Activated CD8-positive, alpha-beta T cell treated with anti-CD3 and anti-CD28 coated beads, Interleukin-2, amount 10 ng/mL, durations not matched to agents 7 days and 5 days (primary cell): Measurements from ENCODE around the gene RNF144A. TPM values are rescaled to one million over a fixed set of nuclear protein-coding genes. Genes with fewer than 3 reads are reported as not detected.
"Not testable (repeated sequence)": the region's sequence is repeated elsewhere in the genome, so short reads cannot be mapped to it uniquely, and the experiment has no call there.

Experiments
- ATAC-seq: fragments of 150-1000 bp; cut with Tn5 transposase; one replicate; pipeline ENCODE4 v1.10.0; 2021; ENCODE audit warnings: moderate library complexity
- CTCF ChIA-PET: fragments of 350-600 bp; sonication (Branson Sonifier 250); formaldehyde crosslinking; loops from one replicate; lab custom pipeline; 2021; ENCODE audit warnings: antibody characterized with exemption; lab: Charles Lee
- POLR2A ChIA-PET: fragments of 350-600 bp; sonication (Branson Sonifier 250); formaldehyde crosslinking; loops from one replicate; lab custom pipeline; 2021; ENCODE audit warnings: antibody characterized with exemption; lab: Charles Lee
- DNase-seq: peaks from one replicate; pipeline ENCODE4 v3.0.0-alpha.2; 2020
- H3K27ac Mint-ChIP-seq: one replicate; pipeline ENCODE4 v1.8.0; 2021; ENCODE audit warnings: mild to moderate bottlenecking, mixed read lengths
- H3K27me3 Mint-ChIP-seq: one replicate; pipeline ENCODE4 v1.8.0; 2021; ENCODE audit warnings: low read depth, mixed read lengths
- H3K36me3 Mint-ChIP-seq: one replicate; pipeline ENCODE4 v1.8.0; 2021; ENCODE audit warnings: low read depth, mixed read lengths
- H3K4me1 Mint-ChIP-seq: one replicate; pipeline ENCODE4 v1.8.0; 2021; ENCODE audit warnings: low read depth, mixed read lengths
- H3K4me3 Mint-ChIP-seq: one replicate; pipeline ENCODE4 v1.8.0; 2021; ENCODE audit warnings: mild to moderate bottlenecking, mixed read lengths
- H3K9me3 Mint-ChIP-seq: one replicate; pipeline ENCODE4 v1.8.0; 2022; ENCODE audit warnings: mixed read lengths; ENCODE audit not compliant: insufficient read depth
- total RNA-seq, 2 experiments: library from RNA; stranded (reverse); gene quantifications; one replicate each; pipeline ENCODE4 v1.2.3, GENCODE V29; 2021

Gene RNF144A
- total RNA-seq, 2 experiments from 2014 or later: 76.9 to 87.0 TPM

GRCh38 chr2:6883448-6884122 is 33.6 kb upstream of the RNF144A start:
- Mint-ChIP-seq H3K9me3 (no peaks in the 10 kb centered on the region), H3K27me3 (no peaks in the 10 kb centered on the region), H3K4me1 (peaks cover 49% of the 10 kb centered on the region), H3K27ac (no peak overlapping the region), H3K36me3 (peaks cover 83% of the 10 kb centered on the region), H3K4me3 (no peak overlapping the region)
- POLR2A ChIA-PET: interaction anchor here (1.2 to 1.4 kb wide), 2 partner anchors 18 to 22 kb away, joined by 3 to 5 read pairs; partner anchors contain the start of gene CMPK2
- ATAC-seq (no peak), DNase-seq (no peak)
- CTCF ChIA-PET: interaction anchor here (1.3 to 2.2 kb wide), 3 partner anchors 13 to 33 kb away, joined by 3 to 12 read pairs (median 4); no protein-coding TSS in a partner anchor

- no peaks in the 10 kb centered on the region for H3K9me3 Mint-ChIP-seq
- peaks cover 50% of the 10 kb centered on the region for H3K4me1 Mint-ChIP-seq
- H3K27me3 Mint-ChIP-seq: no peaks in the 10 kb centered on the region
- H3K36me3 Mint-ChIP-seq: peaks cover 84% of the 10 kb centered on the region
- no peak overlapping the region for H3K4me3 Mint-ChIP-seq
- CTCF ChIA-PET: interaction anchor here (0.8 to 2.2 kb wide), 5 partner anchors 9 to 21 kb away, joined by 3 to 12 read pairs (median 4); partner anchors contain the start of gene CMPK2
- ATAC-seq (no peak), DNase-seq (no peak)
- H3K27ac Mint-ChIP-seq: no peak overlapping the region
- POLR2A ChIA-PET: interaction anchor here (1.5 to 4.1 kb wide), 2 partner anchors 8 to 21 kb away, joined by 3 to 20 read pairs; partner anchors contain the start of genes CMPK2 and RSAD2
Measured at GRCh38 chr2:6885551-6885950, 31.7 kb upstream of the RNF144A start.

GRCh38 chr2:6885968-6886367 is 31.2 kb upstream of the RNF144A start:
- ChIA-PET POLR2A (interaction anchor here (1.5 to 4.1 kb wide), 2 partner anchors 8 to 21 kb away, joined by 3 to 20 read pairs; partner anchors contain the start of genes CMPK2 and RSAD2), CTCF (interaction anchor here (0.8 to 2.9 kb wide), 6 partner anchors 8 to 20 kb away, joined by 3 to 24 read pairs (median 4); partner anchors contain the start of gene CMPK2)
- DNase-seq: no peak
- no peaks in the 10 kb centered on the region for H3K9me3 Mint-ChIP-seq
- H3K27me3 Mint-ChIP-seq: no peaks in the 10 kb centered on the region
- peaks cover 48% of the 10 kb centered on the region for H3K4me1 Mint-ChIP-seq
- no peak overlapping the region for H3K4me3 Mint-ChIP-seq
- H3K27ac Mint-ChIP-seq: no peak overlapping the region
- ATAC-seq: no peak
- peaks cover 84% of the 10 kb centered on the region for H3K36me3 Mint-ChIP-seq

GRCh38 chr2:6887751-6888192 is 29.4 kb upstream of the RNF144A start:
- ATAC-seq: no peak
- ChIA-PET CTCF (interaction anchor here (0.7 to 2.9 kb wide), 8 partner anchors 9 to 210 kb away, joined by 3 to 24 read pairs (median 4); partner anchors contain the start of genes CMPK2 and RNF144A), POLR2A (interaction anchor here (0.6 to 4.1 kb wide), 5 partner anchors 10 to 61 kb away, joined by 3 to 20 read pairs (median 5); partner anchors contain the start of genes CMPK2 and RSAD2)
- Mint-ChIP-seq H3K36me3 (peaks cover 75% of the 10 kb centered on the region), H3K4me1 (peaks cover 30% of the 10 kb centered on the region), H3K9me3 (no peaks in the 10 kb centered on the region), H3K27ac (peak overlapping the region; percentile 42), H3K27me3 (no peaks in the 10 kb centered on the region), H3K4me3 (no peak overlapping the region)
- no peak for DNase-seq

- H3K27ac Mint-ChIP-seq: peak overlapping the region; percentile 27
- CTCF ChIA-PET: interaction anchor here (1.0 to 2.9 kb wide), 4 partner anchors 8 to 209 kb away, joined by 3 to 24 read pairs (median 8); partner anchors contain the start of gene RNF144A
- H3K36me3 Mint-ChIP-seq: peaks cover 74% of the 10 kb centered on the region
- no peaks in the 10 kb centered on the region for H3K27me3 Mint-ChIP-seq
- ATAC-seq: peak; percentile 26
- DNase-seq: no peak
- no peaks in the 10 kb centered on the region for H3K9me3 Mint-ChIP-seq
- H3K4me1 Mint-ChIP-seq: peaks cover 24% of the 10 kb centered on the region
- POLR2A ChIA-PET: interaction anchor here (1.3 to 4.1 kb wide), 3 partner anchors 20 to 30 kb away, joined by 3 to 20 read pairs (median 5); partner anchors contain the start of gene CMPK2
- H3K4me3 Mint-ChIP-seq: no peak overlapping the region
Measured at GRCh38 chr2:6888724-6889123, 28.5 kb upstream of the RNF144A start.

GRCh38 chr2:6893876-6894482 is 23.2 kb upstream of the RNF144A start:
- Mint-ChIP-seq H3K27ac (no peak overlapping the region), H3K27me3 (no peaks in the 10 kb centered on the region), H3K4me1 (peaks cover 16% of the 10 kb centered on the region), H3K4me3 (no peak overlapping the region), H3K36me3 (peaks cover 76% of the 10 kb centered on the region), H3K9me3 (no peaks in the 10 kb centered on the region)
- CTCF ChIA-PET: interaction anchor here (0.6 to 6.3 kb wide), 10 partner anchors 8 to 190 kb away, joined by 3 to 135 read pairs (median 4); partner anchors contain the start of genes CMPK2, RNF144A and RSAD2
- DNase-seq: no peak
- POLR2A ChIA-PET: interaction anchor here (1.0 to 4.4 kb wide), 3 partner anchors 21 to 29 kb away, joined by 3 to 33 read pairs (median 15); partner anchors contain the start of genes CMPK2 and RNF144A
- ATAC-seq: no peak

GRCh38 chr2:6896930-6897759 is 20.1 kb upstream of the RNF144A start:
- Mint-ChIP-seq H3K4me1 (peaks cover 33% of the 10 kb centered on the region), H3K36me3 (peaks cover 87% of the 10 kb centered on the region), H3K9me3 (peaks cover 8% of the 10 kb centered on the region), H3K27me3 (no peaks in the 10 kb centered on the region), H3K4me3 (no peak overlapping the region), H3K27ac (peak overlapping the region; percentile 78)
- POLR2A ChIA-PET: interaction anchor here (0.6 to 4.4 kb wide), 8 partner anchors 12 to 151 kb away, joined by 3 to 33 read pairs (median 4); partner anchors contain the start of genes CMPK2, RNF144A and RSAD2
- CTCF ChIA-PET: interaction anchor here (0.8 to 6.3 kb wide), 38 partner anchors 10 to 187 kb away, joined by 3 to 135 read pairs (median 4); partner anchors contain the start of genes CMPK2, RNF144A and RSAD2
- DNase-seq: no peak
- peak; percentile 64 for ATAC-seq

GRCh38 chr2:6902581-6902980 is 14.6 kb upstream of the RNF144A start:
- ChIA-PET CTCF (interaction anchor here (0.9 to 1.4 kb wide), 3 partner anchors 11 to 36 kb away, joined by 3 to 5 read pairs (median 4); no protein-coding TSS in a partner anchor), POLR2A (interaction anchor here (0.9 to 1.4 kb wide), 2 partner anchors 12 to 25 kb away, joined by 3 to 5 read pairs; partner anchors contain the start of gene RSAD2)
- Mint-ChIP-seq H3K36me3 (peaks cover 92% of the 10 kb centered on the region), H3K9me3 (peaks cover 36% of the 10 kb centered on the region), H3K4me1 (peaks cover 53% of the 10 kb centered on the region)
- not testable (repeated sequence) for H3K4me3 Mint-ChIP-seq, H3K27ac Mint-ChIP-seq, H3K27me3 Mint-ChIP-seq, ATAC-seq, DNase-seq

- peaks cover 69% of the 10 kb centered on the region for H3K4me1 Mint-ChIP-seq
- no peaks in the 10 kb centered on the region for H3K27me3 Mint-ChIP-seq
- H3K36me3 Mint-ChIP-seq: peaks cover 94% of the 10 kb centered on the region
- H3K27ac Mint-ChIP-seq: no peak overlapping the region
- ChIA-PET POLR2A (interaction anchor here (0.6 to 11.5 kb wide), 6 partner anchors 11 to 41 kb away, joined by 4 to 121 read pairs (median 6); partner anchors contain the start of genes CMPK2 and RSAD2), CTCF (interaction anchor here (0.7 to 7.4 kb wide), 8 partner anchors 8 to 192 kb away, joined by 3 to 51 read pairs (median 6); partner anchors contain the start of gene RNF144A)
- H3K9me3 Mint-ChIP-seq: peaks cover 53% of the 10 kb centered on the region
- no peak for DNase-seq
- no peak for ATAC-seq
- no peak overlapping the region for H3K4me3 Mint-ChIP-seq
Measured at GRCh38 chr2:6905668-6906067, 11.5 kb upstream of the RNF144A start.

GRCh38 chr2:6906165-6906741 is 11.0 kb upstream of the RNF144A start:
- no peaks in the 10 kb centered on the region for H3K27me3 Mint-ChIP-seq
- H3K4me1 Mint-ChIP-seq: peaks cover 72% of the 10 kb centered on the region
- H3K27ac Mint-ChIP-seq: peak overlapping the region; percentile 25
- CTCF ChIA-PET: interaction anchor here (0.5 to 7.4 kb wide), 10 partner anchors 9 to 191 kb away, joined by 3 to 51 read pairs (median 4); partner anchors contain the start of genes CMPK2 and RNF144A
- H3K4me3 Mint-ChIP-seq: no peak overlapping the region
- POLR2A ChIA-PET: interaction anchor here (0.6 to 11.5 kb wide), 8 partner anchors 8 to 41 kb away, joined by 3 to 121 read pairs (median 4); partner anchors contain the start of genes CMPK2 and RSAD2
- H3K9me3 Mint-ChIP-seq: peaks cover 53% of the 10 kb centered on the region
- ATAC-seq (no peak), DNase-seq (no peak)
- peaks cover 94% of the 10 kb centered on the region for H3K36me3 Mint-ChIP-seq
